ENCODE results near the gene SNX21.

DNA sequence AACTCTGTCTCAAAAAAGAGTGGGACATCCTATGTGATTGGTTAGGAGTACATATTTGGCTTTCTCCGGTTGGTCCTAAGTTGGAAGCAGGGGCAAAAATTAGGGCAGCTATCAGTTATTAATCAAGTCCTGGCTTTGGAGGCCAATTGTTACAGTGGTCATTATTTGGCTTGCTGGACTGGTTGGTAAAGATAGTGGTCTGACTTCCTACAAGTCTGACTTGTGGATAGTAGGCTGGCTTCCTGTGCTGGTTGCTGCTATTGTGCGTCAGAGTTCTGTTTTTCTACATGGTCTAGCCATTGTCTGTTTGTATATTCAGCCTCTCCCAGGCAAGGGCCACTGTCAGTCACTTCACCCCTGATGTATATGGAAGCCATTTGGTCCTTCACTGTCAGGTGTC, 16.6 kb downstream of the SNX21 start:
- TF ChIP-seq CTCF (IDR thresholded peaks at IDR 0.05) (no peak), REST (IDR thresholded peaks at IDR 0.05; ENCODE audit: insufficient read depth in 1 of 2, low read depth in 2 of 2, low read length in 1 of 2) (no peak), POLR2AphosphoS5 (IDR thresholded peaks at IDR 0.05; ENCODE audit: low read depth, low read length) (no peak), SIN3A (IDR thresholded peaks at IDR 0.05; ENCODE audit: borderline replicate concordance, insufficient read depth, low read depth, low read length) (no peak)

All from Panc1 (cell line).